HG03469 (cell line): ENCODE results near the gene S100A14.

Source experiments
- ATAC-seq: cut with Tn5 transposase; IDR thresholded peaks from one replicate; pipeline ENCODE4 v1.9.1; 2021; ENCODE audit warnings: mild to moderate bottlenecking, moderate library complexity, moderate number of reproducible peaks; ENCODE audit not compliant: unreplicated experiment

The S100A14 gene

GRCh38 chr1:153617663-153618062, 1.5 kb upstream of the S100A14 start:
- ATAC-seq: no peak

GRCh38 chr1:153616917-153617311, 789 bp upstream of the S100A14 start:
- no peak for ATAC-seq

- no peak for ATAC-seq
Measured at GRCh38 chr1:153615406-153615805, 719 bp downstream of the S100A14 start.

GRCh38 chr1:153614906-153615305, 1.2 kb downstream of the S100A14 start:
- no peak for ATAC-seq

- no peak for ATAC-seq
Measured at GRCh38 chr1:153614189-153614900, 1.8 kb downstream of the S100A14 start.

- no peak for ATAC-seq
Measured at GRCh38 chr1:153613406-153613805, 2.7 kb downstream of the S100A14 start.

- no peak for ATAC-seq
Measured at GRCh38 chr1:153612755-153613331, 3.3 kb downstream of the S100A14 start, which contains the start of gene S100A16. TSS of gene S100A16 (minus strand) at chr1:153613137. CDS start at chr1:153608151, 4,986 bp downstream.

GRCh38 chr1:153612111-153612754, 3.9 kb downstream of the S100A14 start:
- no peak for ATAC-seq

- ATAC-seq: no peak
Measured at GRCh38 chr1:153611356-153611755, 4.8 kb downstream of the S100A14 start.

- ATAC-seq: no peak
Measured at GRCh38 chr1:153610811-153611301, 5.3 kb downstream of the S100A14 start.

- no peak for ATAC-seq
Measured at GRCh38 chr1:153610334-153610733, 5.8 kb downstream of the S100A14 start.

- ATAC-seq: no peak
Measured at GRCh38 chr1:153609585-153609907, 6.6 kb downstream of the S100A14 start.

GRCh38 chr1:153608742-153609584, 7.2 kb downstream of the S100A14 start:
- no peak for ATAC-seq

GRCh38 chr1:153608089-153608682, 7.9 kb downstream of the S100A14 start:
- ATAC-seq: no peak

GRCh38 chr1:153607381-153607780, 8.7 kb downstream of the S100A14 start:
- no peak for ATAC-seq

GRCh38 chr1:153606194-153606593, 9.9 kb downstream of the S100A14 start:
- ATAC-seq: no peak

- no peak for ATAC-seq
Measured at GRCh38 chr1:153602749-153603148, 13.4 kb downstream of the S100A14 start.

GRCh38 chr1:153599847-153600246, 16.3 kb downstream of the S100A14 start:
- no peak for ATAC-seq

- ATAC-seq: peak; percentile 88
Measured at GRCh38 chr1:153598309-153599172, 17.6 kb downstream of the S100A14 start.

GRCh38 chr1:153597206-153597605, 18.9 kb downstream of the S100A14 start:
- ATAC-seq: no peak
